Astrocyte (in vitro differentiated cells and primary cell): ENCODE results near the gene LTB4R.

Experiments used
- EZH2 ChIP-seq: IDR thresholded peaks from 2 replicates; pipeline ENCODE4 v1.6.1; 2012; ENCODE audit warnings: mild to moderate bottlenecking, low read length, inconsistent platforms; ENCODE audit not compliant: insufficient read depth
- TF ChIP-seq, protein P1 (sequence below): IDR thresholded peaks from 2 replicates; pipeline ENCODE4 v1.5.1; 2011; ENCODE audit warnings: low read depth, mild to moderate bottlenecking, inconsistent platforms, low read length, moderate library complexity; ENCODE audit not compliant: insufficient read depth

GRCh38 chr14:24364841-24365240 lies 53.5 kb downstream of the LTB4R start:
- TF ChIP-seq, protein P1, sequence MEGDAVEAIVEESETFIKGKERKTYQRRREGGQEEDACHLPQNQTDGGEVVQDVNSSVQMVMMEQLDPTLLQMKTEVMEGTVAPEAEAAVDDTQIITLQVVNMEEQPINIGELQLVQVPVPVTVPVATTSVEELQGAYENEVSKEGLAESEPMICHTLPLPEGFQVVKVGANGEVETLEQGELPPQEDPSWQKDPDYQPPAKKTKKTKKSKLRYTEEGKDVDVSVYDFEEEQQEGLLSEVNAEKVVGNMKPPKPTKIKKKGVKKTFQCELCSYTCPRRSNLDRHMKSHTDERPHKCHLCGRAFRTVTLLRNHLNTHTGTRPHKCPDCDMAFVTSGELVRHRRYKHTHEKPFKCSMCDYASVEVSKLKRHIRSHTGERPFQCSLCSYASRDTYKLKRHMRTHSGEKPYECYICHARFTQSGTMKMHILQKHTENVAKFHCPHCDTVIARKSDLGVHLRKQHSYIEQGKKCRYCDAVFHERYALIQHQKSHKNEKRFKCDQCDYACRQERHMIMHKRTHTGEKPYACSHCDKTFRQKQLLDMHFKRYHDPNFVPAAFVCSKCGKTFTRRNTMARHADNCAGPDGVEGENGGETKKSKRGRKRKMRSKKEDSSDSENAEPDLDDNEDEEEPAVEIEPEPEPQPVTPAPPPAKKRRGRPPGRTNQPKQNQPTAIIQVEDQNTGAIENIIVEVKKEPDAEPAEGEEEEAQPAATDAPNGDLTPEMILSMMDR = no peak
- no peak for TF ChIP-seq EZH2
